ENCODE measurements around the gene GRIP1.
A peak's percentile ranks its signal among the peaks of the same experiment; 100 is the strongest.

Gene GRIP1

GRCh38 chr12:66692986-66693385 is 14.1 kb upstream of the GRIP1 start:
- DNase-seq (ENCODE audit: low read depth) = no peak
- H3K4me3 ChIP-seq (ENCODE audit: low read depth, low read length) = no peak overlapping the region
- no peak for TF ChIP-seq CTCF (conservative IDR thresholded peaks at IDR 0.05; ENCODE audit: low read depth, low read length)

GRCh38 chr12:66692170-66692569 is 13.3 kb upstream of the GRIP1 start:
- DNase-seq (ENCODE audit: low read depth) = no peak
- H3K4me3 ChIP-seq (ENCODE audit: low read depth, low read length) = no peak overlapping the region
- TF ChIP-seq CTCF (conservative IDR thresholded peaks at IDR 0.05; ENCODE audit: low read depth, low read length) = no peak

DNA sequence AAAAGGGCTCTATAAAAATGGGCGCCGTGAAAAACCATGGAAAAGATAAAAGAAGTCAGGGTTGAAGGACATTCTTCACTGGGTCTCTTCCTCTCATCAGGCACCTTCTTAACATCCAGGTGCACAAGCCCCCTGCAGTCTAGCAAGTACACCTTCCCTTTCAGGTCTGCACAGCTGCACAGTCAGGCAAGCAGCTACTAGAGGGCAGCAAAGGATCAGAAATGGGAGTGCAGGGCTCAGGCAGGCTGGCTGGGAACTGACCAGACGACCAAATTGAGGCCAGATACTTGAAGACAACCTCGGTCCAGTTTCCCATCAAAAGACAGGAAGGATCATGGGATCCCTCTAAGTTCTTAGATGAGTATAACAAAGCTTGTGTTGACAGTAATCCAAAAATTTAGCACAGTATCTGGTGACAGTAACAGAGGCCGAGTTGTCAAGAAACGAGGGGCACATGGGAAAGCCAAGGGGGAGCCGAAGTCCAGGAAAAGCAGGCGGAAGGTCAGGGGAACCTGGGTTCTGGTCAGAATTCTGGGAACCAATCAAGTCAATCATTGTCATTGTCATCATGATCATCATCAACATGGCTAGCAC is 10.1 kb upstream of the GRIP1 start:
- no peak overlapping the region for H3K4me3 ChIP-seq (ENCODE audit: low read depth, low read length)
- peak; percentile 77 for TF ChIP-seq CTCF (conservative IDR thresholded peaks at IDR 0.05; ENCODE audit: low read depth, low read length)
- DNase-seq (ENCODE audit: low read depth) = peak; percentile 67

DNA sequence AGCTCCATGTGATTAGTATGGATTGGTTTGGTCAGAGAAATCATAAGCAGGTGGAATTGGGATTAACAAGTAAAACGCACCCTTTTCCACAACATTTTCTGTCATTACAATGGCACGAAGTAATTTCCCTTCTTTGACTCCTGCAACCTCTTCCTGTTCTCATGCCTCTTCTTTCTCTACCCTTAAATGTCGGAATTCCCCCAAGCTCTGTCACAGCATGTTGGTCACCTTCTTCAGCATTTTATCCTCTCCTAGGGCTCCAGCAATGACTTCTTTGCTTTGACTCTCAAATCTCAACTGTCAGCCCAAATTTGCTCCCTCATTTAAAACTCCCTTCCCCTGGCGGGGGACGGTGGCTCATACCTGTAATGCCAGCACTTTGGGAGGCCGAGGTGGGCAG is 5.3 kb upstream of the GRIP1 start:
- no peak for DNase-seq (ENCODE audit: low read depth)
- no peak overlapping the region for H3K4me3 ChIP-seq (ENCODE audit: low read depth, low read length)
- TF ChIP-seq CTCF (conservative IDR thresholded peaks at IDR 0.05; ENCODE audit: low read depth, low read length) = no peak

DNA sequence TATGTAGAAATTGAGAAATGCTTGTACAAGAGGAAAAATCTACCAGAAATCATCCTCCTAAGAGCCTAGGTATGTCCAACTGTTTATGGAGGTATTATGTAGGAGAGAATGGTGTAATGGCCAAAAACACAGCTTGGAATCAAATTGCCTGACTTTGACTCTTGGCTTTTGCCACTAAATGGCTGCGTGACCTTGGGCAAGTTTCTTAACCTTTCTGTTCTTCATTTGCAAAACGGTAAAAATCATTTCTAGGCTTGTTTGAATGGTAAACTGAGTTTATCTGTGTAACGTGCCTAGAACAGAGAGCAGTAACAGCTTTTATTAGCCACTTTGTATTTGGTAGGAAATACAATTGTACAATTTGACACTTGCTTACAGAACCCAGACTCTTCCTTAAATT is 4.9 kb upstream of the GRIP1 start:
- TF ChIP-seq CTCF (conservative IDR thresholded peaks at IDR 0.05; ENCODE audit: low read depth, low read length) = no peak
- DNase-seq (ENCODE audit: low read depth) = no peak

GRCh38 chr12:66683073-66683472 is 4.2 kb upstream of the GRIP1 start:
- H3K4me3 ChIP-seq (ENCODE audit: low read depth, low read length) = no peak overlapping the region
- TF ChIP-seq CTCF (conservative IDR thresholded peaks at IDR 0.05; ENCODE audit: low read depth, low read length) = no peak
- DNase-seq (ENCODE audit: low read depth) = no peak

More for the DNA sequence above, 4.9 kb upstream of the GRIP1 start:
- H3K4me3 ChIP-seq (ENCODE audit: low read depth, low read length) = no peak overlapping the region

GRCh38 chr12:66679461-66680084 is 697 bp upstream of the GRIP1 start:
- no peak for DNase-seq (ENCODE audit: low read depth)
- no peak for TF ChIP-seq CTCF (conservative IDR thresholded peaks at IDR 0.05; ENCODE audit: low read depth, low read length)
- H3K4me3 ChIP-seq (ENCODE audit: low read depth, low read length) = no peak overlapping the region
